K562 (cell line): ENCODE data around the gene SLC39A5. TPM values are rescaled to one million over a fixed set of nuclear protein-coding genes. Genes with fewer than 3 reads are reported as not detected.

Experiments
- CREB1 ChIP-seq, 2 experiments: sonication (generic) in 1 of 2; formaldehyde crosslinking in 1 of 2; IDR thresholded peaks; 2 replicates each; pipeline versions ENCODE4 v1.6.1 to v1.8.0; 2012 to 2022; ENCODE audit warnings: inconsistent platforms in 1 of 2, mild to moderate bottlenecking in 1 of 2, missing genetic modification reagents in 1 of 2, moderate library complexity in 1 of 2
- CTCF ChIP-seq, 3 experiments: IDR thresholded peaks in 2 of 3; conservative IDR thresholded peaks in 1 of 3; 2 replicates each; pipeline ENCODE4 v1.5.1; 2011 to 2012; ENCODE audit warnings: low read length in 3 of 3, mild to moderate bottlenecking in 3 of 3, control low read depth in 2 of 3, improper control_type of control experiment in 1 of 3, inconsistent platforms in 1 of 3, low read depth in 1 of 3, mixed read lengths in 1 of 3, moderate library complexity in 1 of 3; ENCODE audit not compliant: insufficient read depth in 2 of 3
- ELF2 ChIP-seq: fragments of 250-450 bp; sonication (Bioruptor Pico); IDR thresholded peaks from 2 replicates; pipeline ENCODE4 v1.5.0; 2021; ENCODE audit warnings: mild to moderate bottlenecking
- FIP1L1 ChIP-seq: fragments of 200-400 bp; formaldehyde crosslinking; IDR thresholded peaks from 2 replicates; pipeline ENCODE4 v1.6.1; 2018; ENCODE audit warnings: mild to moderate bottlenecking, low read depth, low read length; ENCODE audit not compliant: poor library complexity, severe bottlenecking
- ILK ChIP-seq: fragments of 450-650 bp; IDR thresholded peaks from 2 replicates; pipeline ENCODE4 v1.6.1; 2016; ENCODE audit warnings: missing genetic modification characterization, low read depth, mild to moderate bottlenecking, missing compliant biosample characterization, moderate library complexity, borderline replicate concordance
- KAT2B ChIP-seq: IDR thresholded peaks from one replicate; pipeline ENCODE4 v1.6.1; 2012; ENCODE audit warnings: low read depth, mild to moderate bottlenecking, control low read depth, inconsistent platforms, low read length, moderate library complexity
- MAFF ChIP-seq: IDR thresholded peaks from 2 replicates; pipeline ENCODE4 v1.6.1; 2012; ENCODE audit warnings: low read length, improper control_type of control experiment
- NR2F6 ChIP-seq: fragments of 450-650 bp; formaldehyde crosslinking; IDR thresholded peaks from 2 replicates; pipeline ENCODE4 v1.4.0; 2020; ENCODE audit warnings: mild to moderate bottlenecking
- NR3C1 ChIP-seq: sonication (generic); formaldehyde crosslinking; IDR thresholded peaks from 2 replicates; pipeline ENCODE4 v1.8.1; 2022; ENCODE audit warnings: missing genetic modification reagents
- OTX1 ChIP-seq: fragments of 450-650 bp; formaldehyde crosslinking; IDR thresholded peaks from 2 replicates; pipeline ENCODE4 v1.4.0; 2022; ENCODE audit warnings: mild to moderate bottlenecking
- POLR3A ChIP-seq: IDR thresholded peaks from 2 replicates; pipeline ENCODE4 v1.6.1; 2011; ENCODE audit warnings: borderline replicate concordance, mild to moderate bottlenecking, moderate library complexity; ENCODE audit not compliant: insufficient read length, insufficient read depth; ENCODE audit errors: extremely low read depth
- RHOXF2B ChIP-seq: fragments of 250-450 bp; sonication (Bioruptor Pico); conservative IDR thresholded peaks from 2 replicates; pipeline ENCODE4 v1.5.1; 2021
- RNF2 ChIP-seq: sonication (generic); IDR thresholded peaks from 2 replicates; pipeline ENCODE4 v1.6.1; 2016
- TBP ChIP-seq: optimal IDR thresholded peaks from 2 replicates; pipeline ENCODE3; 2011; ENCODE audit warnings: low read depth, low read length, improper control_type of control experiment
- TEAD2 ChIP-seq: fragments of 450-650 bp; IDR thresholded peaks from 2 replicates; pipeline ENCODE4 v1.6.1; 2016; ENCODE audit warnings: missing genetic modification characterization, control low read depth, missing compliant biosample characterization
- ZBTB17 ChIP-seq: fragments of 450-650 bp; formaldehyde crosslinking; IDR thresholded peaks from 2 replicates; pipeline ENCODE4 v1.4.0; 2020; ENCODE audit warnings: mild to moderate bottlenecking
- ZBTB33 ChIP-seq: sonication (generic); formaldehyde crosslinking; IDR thresholded peaks from 2 replicates; pipeline ENCODE4 v1.8.1; 2023; ENCODE audit warnings: mild to moderate bottlenecking, missing genetic modification reagents
- ZNF143 ChIP-seq: sonication (generic); formaldehyde crosslinking; IDR thresholded peaks from 2 replicates; pipeline ENCODE4 v1.9.0; 2022; ENCODE audit warnings: mild to moderate bottlenecking, missing genetic modification reagents
- ZNF217 ChIP-seq: sonication (generic); formaldehyde crosslinking; IDR thresholded peaks from 2 replicates; pipeline ENCODE4 v1.8.0; 2022; ENCODE audit warnings: mild to moderate bottlenecking, missing genetic modification reagents
- ZNF224 ChIP-seq: sonication (generic); formaldehyde crosslinking; IDR thresholded peaks from 2 replicates; pipeline ENCODE4 v1.8.0; 2022; ENCODE audit warnings: mild to moderate bottlenecking, missing genetic modification reagents
- ZNF239 ChIP-seq: fragments of 250-450 bp; sonication (Bioruptor Pico); IDR thresholded peaks from 2 replicates; pipeline ENCODE4 v1.4.0; 2020; ENCODE audit warnings: mild to moderate bottlenecking
- ZNF507 ChIP-seq: conservative IDR thresholded peaks from 2 replicates; pipeline ENCODE4 v1.6.1; 2017; ENCODE audit warnings: missing genetic modification characterization, missing compliant biosample characterization
- ZNF639 ChIP-seq, 2 experiments: fragments of 200-800 bp in 1 of 2; sonication (Bioruptor generic) in 1 of 2; sonication (generic) in 1 of 2; formaldehyde crosslinking in 1 of 2; IDR thresholded peaks in 1 of 2; conservative IDR thresholded peaks in 1 of 2; 2 replicates each; pipeline versions ENCODE4 v1.5.0 to v1.6.1; 2016 to 2020; ENCODE audit warnings: missing compliant biosample characterization in 1 of 2, missing genetic modification characterization in 1 of 2, missing genetic modification reagents in 1 of 2
- ZNF644 ChIP-seq: fragments of 200-800 bp; sonication (Bioruptor generic); IDR thresholded peaks from 2 replicates; pipeline ENCODE4 v1.6.1; 2016; ENCODE audit warnings: low read depth, missing genetic modification characterization, missing compliant biosample characterization
- ZNF696 ChIP-seq: fragments of 250-450 bp; sonication (Bioruptor Pico); conservative IDR thresholded peaks from 2 replicates; pipeline ENCODE4 v1.4.0; 2020; ENCODE audit warnings: mild to moderate bottlenecking, moderate library complexity
- polyA plus RNA-seq, 8 experiments: library from polyadenylated mRNA; depleted of rRNA in 4 of 8; stranded (reverse) in 5 of 8; unstranded in 3 of 8; fragments of >200 nt; fragmentation: Nextera tagmentation in 2 of 8; fragmentation: Illumina TruSeq in 1 of 8; extraction: Ambion mirVana in 2 of 8; extraction: Trizol in 1 of 8; gene quantifications; 2 replicates each; pipeline versions ENCODE4 v1.2.1 to v1.2.3, GENCODE V29; 2011 to 2014; ENCODE audit warnings: inconsistent platforms in 1 of 8, missing spikeins in 1 of 8
- total RNA-seq, 7 experiments: library from RNA; depleted of rRNA in 6 of 7; stranded (reverse); fragments of >200 nt in 6 of 7; fragmentation: Illumina TruSeq in 2 of 7; extraction: Trizol in 2 of 7; gene quantifications; 2 replicates each; pipeline versions ENCODE4 v1.2.1 to v1.2.3, GENCODE V29; 2011 to 2021; ENCODE audit warnings: low replicate concordance in 1 of 7

The SLC39A5 gene
- total and polyA plus RNA-seq, 9 of the 15 experiments (the other 6 are each of a cell fraction or from before 2014, with no cell fraction given): 0.08 to 0.10 TPM; not detected in 7

GRCh38 chr12:56267443-56268071, 37.7 kb downstream of the SLC39A5 start (continued):
- TF ChIP-seq ZNF217 (CRISPR knock-in tag) (no peak), ZBTB17 (CRISPR knock-in tag) (no peak), MAFF (no peak), CREB1 (IDR thresholded peaks at IDR 0.05) (no peak), CREB1 (CRISPR knock-in tag; IDR thresholded peaks at IDR 0.05) (no peak), TBP (no peak), ZNF639 (CRISPR knock-in tag; conservative IDR thresholded peaks at IDR 0.05 in 1 of 2, IDR thresholded peaks at IDR 0.05 in 1 of 2) (no peak), TEAD2 (tag) (no peak), NR2F6 (no peak), ELF2 (no peak), RNF2 (no peak), KAT2B (no peak), RHOXF2B (CRISPR knock-in tag) (no peak), ZNF644 (tag) (no peak), ZNF696 (CRISPR knock-in tag) (no peak), ZNF239 (CRISPR knock-in tag) (no peak), FIP1L1 (no peak), ZNF224 (CRISPR knock-in tag) (no peak), ZNF507 (tag) (no peak), OTX1 (CRISPR knock-in tag) (0 out of 2 replicates have a peak, but pooled peaks have one; percentile 49), CTCF (IDR thresholded peaks at IDR 0.05 in 2 of 3, conservative IDR thresholded peaks at IDR 0.05 in 1 of 3; ENCODE audit: insufficient read depth in 2 of 3, low read depth in 1 of 3, low read length in 3 of 3) (no peak), ILK (tag) (no peak), ZBTB33 (CRISPR knock-in tag) (peak; percentile 49; the same call in 1 of the 2 replicates), ZNF143 (no peak), POLR3A (no peak), NR3C1 (CRISPR knock-in tag) (no peak)
